Sigmoid colon (tissue), 4 donors: Measurements from ENCODE around the gene KIF13A.

Source experiments
- CTCF ChIP-seq, 4 experiments: fragments of 450-650 bp in 3 of 4; fragments of 200-600 bp in 1 of 4; IDR thresholded peaks; one replicate each; pipeline ENCODE4 v1.5.1; 2016 to 2019; ENCODE audit warnings: antibody characterized with exemption in 4 of 4, mild to moderate bottlenecking in 3 of 4, moderate library complexity in 2 of 4
- EP300 ChIP-seq, 4 donors: sonication (generic); formaldehyde crosslinking; IDR thresholded peaks; one replicate each; pipeline ENCODE4 v1.6.1; 2017; ENCODE audit warnings: antibody characterized with exemption in 4 of 4
- POLR2A ChIP-seq, 2 donors: fragments of 450-650 bp; IDR thresholded peaks; one replicate each; pipeline ENCODE4 v1.6.1; 2016; ENCODE audit warnings: antibody characterized with exemption in 2 of 2, mild to moderate bottlenecking in 2 of 2, moderate library complexity in 2 of 2
- POLR2AphosphoS5 ChIP-seq, 4 donors: sonication (generic); formaldehyde crosslinking; IDR thresholded peaks; one replicate each; pipeline ENCODE4 v1.6.1; 2017; ENCODE audit warnings: antibody characterized with exemption in 4 of 4

- TF ChIP-seq POLR2A (IDR thresholded peaks at IDR 0.05) (no peak), CTCF (IDR thresholded peaks at IDR 0.05) (no peak), POLR2AphosphoS5 (IDR thresholded peaks at IDR 0.05) (no peak), EP300 (IDR thresholded peaks at IDR 0.05) (no peak)
Measured at GRCh38 chr6:17967668-17968518, 19.5 kb downstream of the KIF13A start.
